Hepatocyte (in vitro differentiated cells): Measurements from ENCODE around the gene SLC25A13. TPM values are rescaled to one million over a fixed set of nuclear protein-coding genes. Genes with fewer than 3 reads are reported as not detected.

ENCODE experiments used
- DNase-seq: peaks from one replicate; pipeline ENCODE4 v3.0.0-alpha.2; 2016; ENCODE audit warnings: low spot score
- H2AFZ ChIP-seq: fragments of 200-600 bp; sonication (generic); 2 replicates; pipeline ENCODE4 v1.6.0; 2016; ENCODE audit warnings: antibody characterized with exemption, mild to moderate bottlenecking
- H3K27ac ChIP-seq: fragments of 200-600 bp; sonication (generic); 2 replicates; pipeline ENCODE4 v1.5.1; 2016; ENCODE audit warnings: mild to moderate bottlenecking
- H3K27me3 ChIP-seq: fragments of 200-600 bp; sonication (generic); 2 replicates; pipeline ENCODE4 v1.6.1; 2016
- H3K36me3 ChIP-seq: fragments of 200-600 bp; sonication (generic); replicated peaks from 2 replicates; pipeline ENCODE4 v1.5.1; 2016; ENCODE audit warnings: low read depth; ENCODE audit not compliant: insufficient read depth
- H3K4me1 ChIP-seq: fragments of 200-600 bp; sonication (generic); 2 replicates; pipeline ENCODE4 v1.5.1; 2016; ENCODE audit warnings: mild to moderate bottlenecking, moderate library complexity; ENCODE audit not compliant: insufficient read depth
- H3K4me2 ChIP-seq: fragments of 200-600 bp; sonication (generic); 2 replicates; pipeline ENCODE4 v1.6.0; 2016
- H3K4me3 ChIP-seq: fragments of 200-600 bp; sonication (generic); 2 replicates; pipeline ENCODE4 v1.5.1; 2016; ENCODE audit warnings: mild to moderate bottlenecking
- H3K79me2 ChIP-seq: fragments of 200-600 bp; sonication (generic); 2 replicates; pipeline ENCODE4 v1.6.0; 2017; ENCODE audit warnings: mild to moderate bottlenecking
- H3K9me2 ChIP-seq: fragments of 200-600 bp; sonication (generic); replicated peaks from 2 replicates; pipeline ENCODE4 v1.6.0; 2017; ENCODE audit warnings: mild to moderate bottlenecking; ENCODE audit not compliant: insufficient read depth
- H3K9me3 ChIP-seq: fragments of 200-600 bp; sonication (generic); 2 replicates; pipeline ENCODE4 v1.5.1; 2016; ENCODE audit warnings: low read depth, mild to moderate bottlenecking
- H4K20me1 ChIP-seq: fragments of 200-600 bp; sonication (generic); 2 replicates; pipeline ENCODE4 v1.6.0; 2016; ENCODE audit warnings: mild to moderate bottlenecking; ENCODE audit not compliant: insufficient read depth, poor library complexity, severe bottlenecking
- CTCF ChIP-seq: fragments of 200-600 bp; sonication (generic); IDR thresholded peaks from 2 replicates; pipeline ENCODE4 v1.5.1; 2016; ENCODE audit warnings: antibody characterized with exemption, mild to moderate bottlenecking; ENCODE audit not compliant: poor library complexity
- EZH2 ChIP-seq: fragments of 200-600 bp; sonication (generic); IDR thresholded peaks from 2 replicates; pipeline ENCODE4 v1.6.1; 2016; ENCODE audit warnings: antibody characterized with exemption, mild to moderate bottlenecking, borderline replicate concordance
- EZH2phosphoT487 ChIP-seq: fragments of 200-600 bp; sonication (generic); IDR thresholded peaks from one replicate; pipeline ENCODE4 v1.6.1; 2018; ENCODE audit warnings: antibody characterized with exemption, mild to moderate bottlenecking, low read depth, moderate library complexity; ENCODE audit not compliant: unreplicated experiment, severe bottlenecking
- WGBS: methylation state at CpG from one replicate; pipeline ENCODE4 v1.1.6; 2016; ENCODE audit warnings: low lambda C conversion rate; ENCODE audit errors: missing lambda C conversion rate; 5-methylcytosine and 5-hydroxymethylcytosine counted together
- polyA plus RNA-seq: library from polyadenylated mRNA; unstranded; fragments of >200 nt; fragmentation: Nextera tagmentation; extraction: Ambion mirVana; gene quantifications from 2 replicates; pipeline ENCODE4 v1.2.1, GENCODE V29; 2016
- total RNA-seq: library from RNA; depleted of rRNA; stranded (reverse); fragments of >200 nt; gene quantifications from 2 replicates; pipeline ENCODE4 v1.2.3, GENCODE V29; 2014

The SLC25A13 gene
- total and polyA plus RNA-seq, 2 experiments from 2014 or later: 37.5 to 55.1 TPM

GRCh38 chr7:96188174-96188581 lies 133.7 kb downstream of the SLC25A13 start:
- DNase-seq: peak; percentile 13
- Histone ChIP-seq H3K27me3 (no peaks in the 10 kb centered on the region), H3K9me2 (no peaks in the 10 kb centered on the region), H3K36me3 (no peaks in the 10 kb centered on the region), H3K4me1 (peaks cover 5% of the 10 kb centered on the region), H4K20me1 (no peaks in the 10 kb centered on the region), H2AFZ (no peak overlapping the region), H3K4me2 (peak overlapping the region; percentile 67), H3K9me3 (no peaks in the 10 kb centered on the region), H3K79me2 (no peaks in the 10 kb centered on the region), H3K4me3 (no peak overlapping the region), H3K27ac (peak overlapping the region; percentile 65)
- TF ChIP-seq CTCF: no peak
- no peak for TF ChIP-seq EZH2
- no peak for TF ChIP-seq EZH2phosphoT487
- 41% methylated on average over 8 of the region's 8 CpGs for WGBS

- Histone ChIP-seq H3K4me3 (no peak overlapping the region), H3K9me3 (no peaks in the 10 kb centered on the region), H3K27ac (peak overlapping the region; percentile 65), H4K20me1 (no peaks in the 10 kb centered on the region), H3K36me3 (no peaks in the 10 kb centered on the region), H2AFZ (no peak overlapping the region), H3K9me2 (no peaks in the 10 kb centered on the region), H3K4me1 (peaks cover 5% of the 10 kb centered on the region), H3K4me2 (peak overlapping the region; percentile 67), H3K27me3 (no peaks in the 10 kb centered on the region), H3K79me2 (no peaks in the 10 kb centered on the region)
- TF ChIP-seq CTCF: no peak
- TF ChIP-seq EZH2phosphoT487: no peak
- no peak for TF ChIP-seq EZH2
- DNase-seq: no peak
- WGBS: 53% methylated on average over 6 of the region's 6 CpGs
Measured at GRCh38 chr7:96187735-96188134, 134.2 kb downstream of the SLC25A13 start.

- H4K20me1 ChIP-seq: no peaks in the 10 kb centered on the region
Measured at GRCh38 chr7:96184783-96185182, 137.1 kb downstream of the SLC25A13 start.

More at GRCh38 chr7:96184783-96185182, 137.1 kb downstream of the SLC25A13 start:
- Histone ChIP-seq H3K4me3 (no peak overlapping the region), H3K4me2 (no peak overlapping the region), H3K9me2 (no peaks in the 10 kb centered on the region), H3K79me2 (no peaks in the 10 kb centered on the region), H2AFZ (no peak overlapping the region), H3K36me3 (no peaks in the 10 kb centered on the region), H3K27me3 (no peaks in the 10 kb centered on the region), H3K4me1 (peaks cover 5% of the 10 kb centered on the region), H3K9me3 (no peaks in the 10 kb centered on the region), H3K27ac (no peak overlapping the region)
- no peak for TF ChIP-seq EZH2
- no peak for TF ChIP-seq EZH2phosphoT487
- TF ChIP-seq CTCF: no peak
- DNase-seq: no peak
- WGBS: 75% methylated on average over 2 of the region's 2 CpGs
